ENCODE results near the gene SLC25A11. TPM values are rescaled to one million over a fixed set of nuclear protein-coding genes. Genes with fewer than 3 reads are reported as not detected.

SLC25A11 gene
- total and polyA plus RNA-seq, 2 donors (not counting 3 experiments of a cell fraction or from before 2014, with no cell fraction given) = 58.2 to 95.2 TPM

DNA sequence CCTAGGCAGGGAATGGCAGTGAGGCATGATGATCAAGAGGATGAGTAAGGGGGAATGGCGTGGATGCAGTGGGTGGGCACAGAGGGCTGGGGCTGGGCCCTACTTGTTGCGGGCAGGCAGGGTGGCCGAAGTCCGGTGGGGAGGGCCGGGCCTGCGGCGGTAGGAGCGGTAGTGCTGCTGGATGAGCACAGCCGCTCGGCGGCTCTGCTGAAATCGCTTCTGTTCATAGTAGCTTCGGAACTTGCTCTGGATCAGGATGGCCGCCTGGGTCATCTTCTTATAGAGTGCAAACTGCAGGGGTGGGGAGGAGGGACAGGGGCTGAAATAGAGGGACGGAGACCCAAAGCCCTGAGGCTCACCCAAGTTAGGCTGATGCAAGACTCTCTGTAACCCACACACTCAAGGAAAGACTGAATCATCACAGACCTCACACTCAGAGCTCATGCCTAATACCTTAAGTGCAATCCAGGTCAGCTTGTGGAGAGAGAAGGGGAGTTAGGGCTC lies 29.3 kb upstream of the SLC25A11 start:
- Histone ChIP-seq H3K4me1 (ENCODE audit: control insufficient read depth, extremely low read depth, insufficient read depth, low read length) (peaks cover 24% of the 10 kb centered on the region), H3K27me3 (ENCODE audit: control insufficient read depth in 2 of 2, insufficient read depth in 2 of 2, low read length in 2 of 2) (no peaks in the 10 kb centered on the region), H2AFZ (ENCODE audit: low read depth, low read length) (no peak overlapping the region), H3K4me2 (ENCODE audit: insufficient read depth, low read length) (peak overlapping the region; percentile 29), H3K9ac (replicated peaks; ENCODE audit: extremely low read depth, insufficient read depth, low read length) (peak overlapping the region; percentile 14), H3K36me3 (ENCODE audit: control insufficient read depth in 2 of 2, extremely low read depth in 1 of 2, insufficient read depth in 2 of 2, low read length in 2 of 2) (peaks cover 11 to 32% of the 10 kb centered on the region in 2 experiments), H3K9me3 (replicated peaks; ENCODE audit: control insufficient read depth, insufficient read depth, low read length) (no peaks in the 10 kb centered on the region), H3K4me3 (replicated peaks in 1 of 3; ENCODE audit: insufficient read depth in 1 of 3, low read depth in 1 of 3, low read length in 3 of 3) (peak overlapping the region in 2 of 3 experiments; percentile 29 to 87), H4K20me1 (replicated peaks; ENCODE audit: control insufficient read depth, extremely low read depth, insufficient read depth, low read length) (no peaks in the 10 kb centered on the region), H3K9me1 (replicated peaks; ENCODE audit: control insufficient read depth, extremely low read depth, insufficient read depth, low read length) (no peaks in the 10 kb centered on the region), H3K79me2 (ENCODE audit: control insufficient read depth, insufficient read depth, low read length) (peaks cover 9% of the 10 kb centered on the region), H3K27ac (ENCODE audit: insufficient read depth, low read depth, low read length) (peak overlapping the region; percentile 46)
- TF ChIP-seq, protein P1, sequence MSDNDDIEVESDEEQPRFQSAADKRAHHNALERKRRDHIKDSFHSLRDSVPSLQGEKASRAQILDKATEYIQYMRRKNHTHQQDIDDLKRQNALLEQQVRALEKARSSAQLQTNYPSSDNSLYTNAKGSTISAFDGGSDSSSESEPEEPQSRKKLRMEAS (IDR thresholded peaks at IDR 0.05; ENCODE audit: insufficient read depth, insufficient read length) = no peak
- dilution Hi-C loops (cut with MboI; ENCODE audit: extremely low pct_ligation_motif_present, low sequenced_read_pairs) = no loop called here
- BruUV-seq (replicated peaks) = no TSS peak
- DNase-seq (ENCODE audit: low read depth, low spot score) (peak; percentile 38), FAIRE-seq (peak; percentile 59)
- ChIA-PET POLR2A (interaction anchor here (1.2 to 2.6 kb wide), 2 partner anchors 29 to 60 kb away, joined by 3 to 15 read pairs; partner anchors contain the start of genes RNF167 and SLC25A11), CTCF (interaction anchor here (4.5 kb wide), 1 partner anchor 18 kb away, joined by 40 read pairs; the partner anchor contains the start of gene CAMTA2)
- intact Hi-C loops (cut with micrococcal nuclease) = no loop called here

DNA sequence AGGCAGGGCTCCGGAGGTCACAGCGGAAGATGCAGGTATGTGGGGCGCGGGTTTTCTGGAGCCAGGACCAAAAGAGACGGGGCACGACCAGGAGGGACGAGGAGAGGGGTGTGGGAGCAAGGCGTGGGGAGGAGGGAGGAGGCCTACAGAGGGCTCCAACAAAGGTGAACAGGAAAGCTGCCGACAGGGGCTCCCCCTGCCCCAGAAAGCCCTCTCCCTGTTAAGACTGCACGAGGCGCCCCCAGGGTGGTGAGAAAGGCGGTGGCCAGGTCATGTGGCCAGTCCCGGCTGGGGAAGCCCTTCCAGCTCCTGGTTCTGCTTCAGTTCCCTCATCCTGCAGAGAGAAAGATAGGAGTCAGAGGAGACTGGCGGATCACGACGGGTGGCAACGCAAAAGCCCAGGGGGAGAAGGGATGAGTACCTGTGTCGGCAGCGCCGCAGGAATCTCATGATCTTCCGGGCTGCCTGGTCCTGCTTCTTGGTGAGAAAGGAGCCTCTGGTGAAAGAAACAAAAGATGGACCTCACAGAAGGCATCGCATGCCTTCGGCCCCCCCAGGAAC lies 28.7 kb upstream of the SLC25A11 start:
- ChIA-PET CTCF (interaction anchor here (1.3 to 4.5 kb wide), 3 partner anchors 19 to 59 kb away, joined by 5 to 40 read pairs (median 22); partner anchors contain the start of genes CAMTA2, RNF167 and SLC25A11), POLR2A (interaction anchor here (2.6 kb wide), 1 partner anchor 28 kb away, joined by 15 read pairs; the partner anchor contains the start of genes RNF167 and SLC25A11)
- Histone ChIP-seq H3K4me3 (replicated peaks in 1 of 3; ENCODE audit: insufficient read depth in 1 of 3, low read depth in 1 of 3, low read length in 3 of 3) (peak overlapping the region in 2 of 3 experiments; percentile 29 to 87), H3K27me3 (ENCODE audit: control insufficient read depth in 2 of 2, insufficient read depth in 2 of 2, low read length in 2 of 2) (no peaks in the 10 kb centered on the region), H4K20me1 (replicated peaks; ENCODE audit: control insufficient read depth, extremely low read depth, insufficient read depth, low read length) (no peaks in the 10 kb centered on the region), H3K36me3 (ENCODE audit: control insufficient read depth in 2 of 2, extremely low read depth in 1 of 2, insufficient read depth in 2 of 2, low read length in 2 of 2) (peaks cover 11 to 26% of the 10 kb centered on the region in 2 experiments), H3K4me2 (ENCODE audit: insufficient read depth, low read length) (peak overlapping the region; percentile 29), H3K9ac (replicated peaks; ENCODE audit: extremely low read depth, insufficient read depth, low read length) (peak overlapping the region; percentile 14), H3K79me2 (ENCODE audit: control insufficient read depth, insufficient read depth, low read length) (peaks cover 9% of the 10 kb centered on the region), H3K9me3 (replicated peaks; ENCODE audit: control insufficient read depth, insufficient read depth, low read length) (no peaks in the 10 kb centered on the region), H3K27ac (ENCODE audit: insufficient read depth, low read depth, low read length) (peak overlapping the region; percentile 46), H3K9me1 (replicated peaks; ENCODE audit: control insufficient read depth, extremely low read depth, insufficient read depth, low read length) (no peaks in the 10 kb centered on the region), H2AFZ (ENCODE audit: low read depth, low read length) (peak overlapping the region; percentile 45), H3K4me1 (ENCODE audit: control insufficient read depth, extremely low read depth, insufficient read depth, low read length) (peaks cover 24% of the 10 kb centered on the region)
- intact Hi-C loops (cut with micrococcal nuclease) (no loop called here), dilution Hi-C loops (cut with MboI; ENCODE audit: extremely low pct_ligation_motif_present, low sequenced_read_pairs) (no loop called here)
- FAIRE-seq (no peak), DNase-seq (ENCODE audit: low read depth, low spot score) (no peak)
- no TSS peak for BruUV-seq (replicated peaks)
- no peak for TF ChIP-seq EZH2 (IDR thresholded peaks at IDR 0.05; ENCODE audit: borderline replicate concordance, low read depth, low read length, severe bottlenecking)
- TF ChIP-seq GATA2 (IDR thresholded peaks at IDR 0.05; ENCODE audit: insufficient read depth, insufficient read length, low read depth, low read length) = no peak
- TF ChIP-seq, protein P2, sequence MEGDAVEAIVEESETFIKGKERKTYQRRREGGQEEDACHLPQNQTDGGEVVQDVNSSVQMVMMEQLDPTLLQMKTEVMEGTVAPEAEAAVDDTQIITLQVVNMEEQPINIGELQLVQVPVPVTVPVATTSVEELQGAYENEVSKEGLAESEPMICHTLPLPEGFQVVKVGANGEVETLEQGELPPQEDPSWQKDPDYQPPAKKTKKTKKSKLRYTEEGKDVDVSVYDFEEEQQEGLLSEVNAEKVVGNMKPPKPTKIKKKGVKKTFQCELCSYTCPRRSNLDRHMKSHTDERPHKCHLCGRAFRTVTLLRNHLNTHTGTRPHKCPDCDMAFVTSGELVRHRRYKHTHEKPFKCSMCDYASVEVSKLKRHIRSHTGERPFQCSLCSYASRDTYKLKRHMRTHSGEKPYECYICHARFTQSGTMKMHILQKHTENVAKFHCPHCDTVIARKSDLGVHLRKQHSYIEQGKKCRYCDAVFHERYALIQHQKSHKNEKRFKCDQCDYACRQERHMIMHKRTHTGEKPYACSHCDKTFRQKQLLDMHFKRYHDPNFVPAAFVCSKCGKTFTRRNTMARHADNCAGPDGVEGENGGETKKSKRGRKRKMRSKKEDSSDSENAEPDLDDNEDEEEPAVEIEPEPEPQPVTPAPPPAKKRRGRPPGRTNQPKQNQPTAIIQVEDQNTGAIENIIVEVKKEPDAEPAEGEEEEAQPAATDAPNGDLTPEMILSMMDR (IDR thresholded peaks at IDR 0.05; ENCODE audit: extremely low read depth in 1 of 2, insufficient read depth in 1 of 2, low read depth in 1 of 2, low read length in 2 of 2) = no peak
- no peak for TF ChIP-seq MYC (IDR thresholded peaks at IDR 0.05; ENCODE audit: low read depth, low read length)
- TF ChIP-seq FOS (IDR thresholded peaks at IDR 0.05; ENCODE audit: borderline replicate concordance, insufficient read depth, low read length) = no peak
- no peak for TF ChIP-seq JUN (IDR thresholded peaks at IDR 0.05; ENCODE audit: borderline replicate concordance, insufficient read depth, insufficient read length, low read depth)
- TF ChIP-seq POLR2AphosphoS5 (IDR thresholded peaks at IDR 0.05; ENCODE audit: insufficient read depth, low read depth, low read length) = no peak
- TF ChIP-seq, protein P1 (IDR thresholded peaks at IDR 0.05; ENCODE audit: insufficient read depth, insufficient read length) = no peak
- TF ChIP-seq POLR2A (IDR thresholded peaks at IDR 0.05; ENCODE audit: low read depth, low read length) = no peak
